ENCODE measurements around the gene TLR5.

- TF ChIP-seq, protein P1, sequence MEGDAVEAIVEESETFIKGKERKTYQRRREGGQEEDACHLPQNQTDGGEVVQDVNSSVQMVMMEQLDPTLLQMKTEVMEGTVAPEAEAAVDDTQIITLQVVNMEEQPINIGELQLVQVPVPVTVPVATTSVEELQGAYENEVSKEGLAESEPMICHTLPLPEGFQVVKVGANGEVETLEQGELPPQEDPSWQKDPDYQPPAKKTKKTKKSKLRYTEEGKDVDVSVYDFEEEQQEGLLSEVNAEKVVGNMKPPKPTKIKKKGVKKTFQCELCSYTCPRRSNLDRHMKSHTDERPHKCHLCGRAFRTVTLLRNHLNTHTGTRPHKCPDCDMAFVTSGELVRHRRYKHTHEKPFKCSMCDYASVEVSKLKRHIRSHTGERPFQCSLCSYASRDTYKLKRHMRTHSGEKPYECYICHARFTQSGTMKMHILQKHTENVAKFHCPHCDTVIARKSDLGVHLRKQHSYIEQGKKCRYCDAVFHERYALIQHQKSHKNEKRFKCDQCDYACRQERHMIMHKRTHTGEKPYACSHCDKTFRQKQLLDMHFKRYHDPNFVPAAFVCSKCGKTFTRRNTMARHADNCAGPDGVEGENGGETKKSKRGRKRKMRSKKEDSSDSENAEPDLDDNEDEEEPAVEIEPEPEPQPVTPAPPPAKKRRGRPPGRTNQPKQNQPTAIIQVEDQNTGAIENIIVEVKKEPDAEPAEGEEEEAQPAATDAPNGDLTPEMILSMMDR (IDR thresholded peaks at IDR 0.05; ENCODE audit: low read depth, low read length) = no peak
- no peak for TF ChIP-seq EZH2phosphoT487 (IDR thresholded peaks at IDR 0.05; ENCODE audit: low read depth)
Measured at GRCh38 chr1:223084464-223084866, 58.6 kb downstream of the TLR5 start.
